Ovary (tissue), 3 donors: ENCODE results near the gene C1QTNF8.

ENCODE experiments used
- EP300 ChIP-seq: sonication (generic); formaldehyde crosslinking; IDR thresholded peaks from one replicate; pipeline ENCODE4 v1.6.1; 2017; ENCODE audit warnings: antibody characterized with exemption
- POLR2A ChIP-seq: fragments of 450-650 bp; IDR thresholded peaks from one replicate; pipeline ENCODE4 v1.6.1; 2017; ENCODE audit warnings: antibody characterized with exemption, mild to moderate bottlenecking, moderate library complexity
- TF ChIP-seq, protein P1 (sequence below), 3 donors: fragments of 450-650 bp in 2 of 3; fragments of 200-600 bp in 1 of 3; IDR thresholded peaks; one replicate each; pipeline versions ENCODE4 v1.5.1 to v1.8.0; 2016 to 2022; ENCODE audit warnings: antibody characterized with exemption in 3 of 3, mild to moderate bottlenecking in 1 of 3
- donor health status: DM: no; HTN: no; CAD: no.

DNA sequence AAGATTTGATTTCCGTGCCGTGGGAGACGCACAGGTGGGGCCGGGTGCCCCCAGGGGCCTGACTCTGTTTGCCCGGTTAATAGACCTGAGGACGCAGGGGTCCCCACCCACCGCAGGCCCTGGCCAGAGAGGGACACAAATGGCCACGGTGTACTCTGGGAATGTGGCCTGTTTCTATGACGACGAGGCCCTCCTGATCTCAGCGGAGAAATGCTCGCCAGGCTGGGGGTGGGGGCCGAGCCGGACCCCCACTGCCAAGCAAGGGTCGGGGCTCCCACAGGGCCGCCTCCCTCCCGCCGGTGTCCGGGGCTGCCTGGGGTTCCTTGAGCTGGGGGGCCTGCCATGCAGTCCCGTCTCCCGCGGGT lies 24.5 kb upstream of the C1QTNF8 start:
- TF ChIP-seq POLR2A = no peak
- TF ChIP-seq, protein P1, sequence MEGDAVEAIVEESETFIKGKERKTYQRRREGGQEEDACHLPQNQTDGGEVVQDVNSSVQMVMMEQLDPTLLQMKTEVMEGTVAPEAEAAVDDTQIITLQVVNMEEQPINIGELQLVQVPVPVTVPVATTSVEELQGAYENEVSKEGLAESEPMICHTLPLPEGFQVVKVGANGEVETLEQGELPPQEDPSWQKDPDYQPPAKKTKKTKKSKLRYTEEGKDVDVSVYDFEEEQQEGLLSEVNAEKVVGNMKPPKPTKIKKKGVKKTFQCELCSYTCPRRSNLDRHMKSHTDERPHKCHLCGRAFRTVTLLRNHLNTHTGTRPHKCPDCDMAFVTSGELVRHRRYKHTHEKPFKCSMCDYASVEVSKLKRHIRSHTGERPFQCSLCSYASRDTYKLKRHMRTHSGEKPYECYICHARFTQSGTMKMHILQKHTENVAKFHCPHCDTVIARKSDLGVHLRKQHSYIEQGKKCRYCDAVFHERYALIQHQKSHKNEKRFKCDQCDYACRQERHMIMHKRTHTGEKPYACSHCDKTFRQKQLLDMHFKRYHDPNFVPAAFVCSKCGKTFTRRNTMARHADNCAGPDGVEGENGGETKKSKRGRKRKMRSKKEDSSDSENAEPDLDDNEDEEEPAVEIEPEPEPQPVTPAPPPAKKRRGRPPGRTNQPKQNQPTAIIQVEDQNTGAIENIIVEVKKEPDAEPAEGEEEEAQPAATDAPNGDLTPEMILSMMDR (IDR thresholded peaks at IDR 0.05) = no peak
- no peak for TF ChIP-seq EP300
